PC-3 (cell line): ENCODE results near the gene KCNH1. TPM values are rescaled to one million over a fixed set of nuclear protein-coding genes. Genes with fewer than 3 reads are reported as not detected.

Experiments
- ATAC-seq: fragments of 200-7000 bp; cut with Tn5 transposase; 2 replicates; pipeline ENCODE4 v1.9.1; 2020; ENCODE audit warnings: mild to moderate bottlenecking, moderate library complexity
- BruUV-seq: library from RNA; stranded (reverse); fragments of 400-500 nt; replicated peaks from 2 replicates; lab custom pipeline; 2021; lab: Mats Ljungman, UMichigan
- CTCF ChIA-PET: fragments of 300-600 bp; sonication (Branson Sonifier 250); formaldehyde crosslinking; loops from one replicate; lab custom pipeline; 2022; ENCODE audit warnings: antibody characterized with exemption; lab: Charles Lee
- POLR2A ChIA-PET: fragments of 300-600 bp; sonication (Branson Sonifier 250); formaldehyde crosslinking; loops from one replicate; lab custom pipeline; 2022; ENCODE audit warnings: antibody characterized with exemption; ENCODE audit not compliant: unreplicated experiment; lab: Charles Lee
- DNase-seq: peaks from one replicate; pipeline ENCODE4 v3.0.0-alpha.2; 2015
- H2AFZ ChIP-seq: fragments of 300-600 bp; sonication (generic); 2 replicates; pipeline ENCODE4 v1.6.0; 2016; ENCODE audit warnings: antibody characterized with exemption, low read length
- H3F3A ChIP-seq: fragments of 300-600 bp; sonication (generic); one replicate; pipeline ENCODE4 v1.6.0; 2017; ENCODE audit warnings: antibody characterized with exemption, low read length, control low read depth, mild to moderate bottlenecking; ENCODE audit not compliant: unreplicated experiment
- H3K27ac ChIP-seq: fragments of 300-600 bp; sonication (generic); 2 replicates; pipeline ENCODE4 v1.5.1; 2016; ENCODE audit warnings: mild to moderate bottlenecking, low read length
- H3K27me3 ChIP-seq: fragments of 300-600 bp; sonication (generic); 2 replicates; pipeline ENCODE4 v1.6.1; 2016; ENCODE audit warnings: low read length, mixed read lengths
- H3K36me3 ChIP-seq: fragments of 300-600 bp; sonication (generic); 2 replicates; pipeline ENCODE4 v1.6.1; 2016; ENCODE audit warnings: low read depth, mixed run types, low read length, mixed read lengths
- H3K4me1 ChIP-seq: fragments of 300-600 bp; sonication (generic); 2 replicates; pipeline ENCODE4 v1.5.1; 2016; ENCODE audit warnings: low read length; ENCODE audit not compliant: insufficient read depth
- H3K4me2 ChIP-seq: fragments of 300-600 bp; sonication (generic); 2 replicates; pipeline ENCODE4 v1.6.0; 2016; ENCODE audit warnings: low read length
- H3K4me3 ChIP-seq: fragments of 300-600 bp; sonication (generic); 2 replicates; pipeline ENCODE4 v1.5.1; 2016; ENCODE audit warnings: mild to moderate bottlenecking, low read length, mixed read lengths
- H3K79me2 ChIP-seq: fragments of 300-600 bp; sonication (generic); 2 replicates; pipeline ENCODE4 v1.6.1; 2017; ENCODE audit warnings: low read length, mixed read lengths
- H3K9ac ChIP-seq: fragments of 300-600 bp; sonication (generic); 2 replicates; pipeline ENCODE4 v1.6.0; 2016; ENCODE audit warnings: mild to moderate bottlenecking, low read length
- H3K9me2 ChIP-seq: fragments of 300-600 bp; sonication (generic); replicated peaks from 2 replicates; pipeline ENCODE4 v1.6.1; 2016; ENCODE audit warnings: mixed run types, low read length, mixed read lengths
- H3K9me3 ChIP-seq: fragments of 300-600 bp; sonication (generic); 2 replicates; pipeline ENCODE4 v1.6.1; 2016; ENCODE audit warnings: low read length, mixed read lengths
- H4K20me1 ChIP-seq: fragments of 300-600 bp; sonication (generic); 2 replicates; pipeline ENCODE4 v1.6.1; 2016; ENCODE audit warnings: low read length, mixed read lengths
- EZH2 ChIP-seq: fragments of 300-600 bp; sonication (generic); IDR thresholded peaks from one replicate; pipeline ENCODE4 v1.6.1; 2017; ENCODE audit warnings: antibody characterized with exemption, mild to moderate bottlenecking, low read length; ENCODE audit not compliant: unreplicated experiment
- EZH2phosphoT487 ChIP-seq: fragments of 300-600 bp; sonication (generic); IDR thresholded peaks from 2 replicates; pipeline ENCODE4 v1.6.1; 2018; ENCODE audit warnings: mild to moderate bottlenecking, antibody characterized with exemption, low read length, borderline replicate concordance
- intact Hi-C: fragments of 100-400 bp; cut with micrococcal nuclease; formaldehyde crosslinking; loops from 2 replicates; pipeline ENCODE4 v1.9.0; 2023
- total RNA-seq: library from RNA; depleted of rRNA; stranded (reverse); fragments of >200 nt; gene quantifications from 2 replicates; pipeline ENCODE4 v1.2.3, GENCODE V29; 2014
- TF ChIP-seq, protein P1 (sequence below): fragments of 300-600 bp; sonication (generic); conservative IDR thresholded peaks from 2 replicates; pipeline ENCODE4 v1.5.1; 2017; ENCODE audit warnings: antibody characterized with exemption, low read depth, mild to moderate bottlenecking, low read length

Gene KCNH1
- total RNA-seq, 1 experiment from 2014 or later: not detected

DNA sequence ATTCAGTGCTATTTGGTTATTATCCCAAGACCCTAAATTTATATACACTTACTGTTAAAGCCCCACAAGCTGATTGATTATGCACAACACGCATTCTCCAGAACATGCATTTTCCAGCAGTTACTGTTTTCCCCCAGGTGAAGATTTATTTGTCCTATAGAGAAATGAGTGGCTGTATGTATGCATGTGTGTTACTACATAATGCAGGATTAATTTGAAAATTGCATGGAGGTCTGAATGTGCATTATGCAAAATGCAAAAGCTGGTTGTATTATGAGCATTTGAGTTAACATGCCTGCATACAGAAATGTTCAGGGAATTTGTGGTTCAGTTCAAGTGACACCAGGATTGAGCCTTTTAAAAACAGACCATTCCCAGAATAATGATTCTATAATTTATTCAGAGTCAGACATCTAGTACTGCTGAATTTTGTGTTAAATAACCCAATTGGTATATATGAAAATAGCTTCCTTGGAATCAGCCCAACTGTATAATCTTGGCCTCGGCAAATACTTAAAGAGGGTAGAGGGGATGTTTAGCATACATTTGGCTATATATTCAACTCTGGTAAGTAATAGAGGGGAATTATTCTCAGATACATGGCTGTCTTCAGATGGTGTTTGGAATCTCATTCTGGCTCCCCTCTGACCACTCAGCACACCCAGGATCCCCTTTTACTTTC lies 485.2 kb downstream of the KCNH1 start:
- no peaks in the 10 kb centered on the region for H3K36me3 ChIP-seq
- no peak overlapping the region for H2AFZ ChIP-seq
- no peak for TF ChIP-seq EZH2phosphoT487
- POLR2A ChIA-PET: no interaction called here
- H4K20me1 ChIP-seq: no peaks in the 10 kb centered on the region
- ATAC-seq (no peak), DNase-seq (no peak)
- H3K4me2 ChIP-seq: no peak overlapping the region
- H3K9me3 ChIP-seq: no peaks in the 10 kb centered on the region
- no peaks in the 10 kb centered on the region for H3K79me2 ChIP-seq
- H3K9me2 ChIP-seq: no peaks in the 10 kb centered on the region
- H3K4me1 ChIP-seq: no peaks in the 10 kb centered on the region
- intact Hi-C loops: no loop called here
- no peak overlapping the region for H3K27ac ChIP-seq
- H3K27me3 ChIP-seq: no peaks in the 10 kb centered on the region
- no peaks in the 10 kb centered on the region for H3F3A ChIP-seq
- H3K4me3 ChIP-seq: no peak overlapping the region
- H3K9ac ChIP-seq: no peak overlapping the region
- BruUV-seq: no TSS peak
- CTCF ChIA-PET: no interaction called here

- ChIA-PET POLR2A (no interaction called here), CTCF (no interaction called here)
- DNase-seq: no peak
- Histone ChIP-seq H3K9me2 (no peaks in the 10 kb centered on the region), H3K9me3 (no peaks in the 10 kb centered on the region), H4K20me1 (no peaks in the 10 kb centered on the region), H3K4me1 (no peaks in the 10 kb centered on the region), H3K9ac (no peak overlapping the region), H3K27ac (no peak overlapping the region), H3K27me3 (no peaks in the 10 kb centered on the region), H2AFZ (no peak overlapping the region), H3K4me3 (no peak overlapping the region), H3K79me2 (no peaks in the 10 kb centered on the region), H3F3A (no peaks in the 10 kb centered on the region), H3K4me2 (no peak overlapping the region), H3K36me3 (no peaks in the 10 kb centered on the region)
- ATAC-seq: no peak
- TF ChIP-seq, protein P1, sequence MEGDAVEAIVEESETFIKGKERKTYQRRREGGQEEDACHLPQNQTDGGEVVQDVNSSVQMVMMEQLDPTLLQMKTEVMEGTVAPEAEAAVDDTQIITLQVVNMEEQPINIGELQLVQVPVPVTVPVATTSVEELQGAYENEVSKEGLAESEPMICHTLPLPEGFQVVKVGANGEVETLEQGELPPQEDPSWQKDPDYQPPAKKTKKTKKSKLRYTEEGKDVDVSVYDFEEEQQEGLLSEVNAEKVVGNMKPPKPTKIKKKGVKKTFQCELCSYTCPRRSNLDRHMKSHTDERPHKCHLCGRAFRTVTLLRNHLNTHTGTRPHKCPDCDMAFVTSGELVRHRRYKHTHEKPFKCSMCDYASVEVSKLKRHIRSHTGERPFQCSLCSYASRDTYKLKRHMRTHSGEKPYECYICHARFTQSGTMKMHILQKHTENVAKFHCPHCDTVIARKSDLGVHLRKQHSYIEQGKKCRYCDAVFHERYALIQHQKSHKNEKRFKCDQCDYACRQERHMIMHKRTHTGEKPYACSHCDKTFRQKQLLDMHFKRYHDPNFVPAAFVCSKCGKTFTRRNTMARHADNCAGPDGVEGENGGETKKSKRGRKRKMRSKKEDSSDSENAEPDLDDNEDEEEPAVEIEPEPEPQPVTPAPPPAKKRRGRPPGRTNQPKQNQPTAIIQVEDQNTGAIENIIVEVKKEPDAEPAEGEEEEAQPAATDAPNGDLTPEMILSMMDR: no peak
- TF ChIP-seq EZH2: no peak
- no peak for TF ChIP-seq EZH2phosphoT487
- intact Hi-C loops: no loop called here
- no TSS peak for BruUV-seq
These were observed 486.3 kb downstream of the KCNH1 start for GRCh38 chr1:210647406-210648333.

GRCh38 chr1:210646258-210646616 lies 487.7 kb downstream of the KCNH1 start:
- no peak overlapping the region for H3K9ac ChIP-seq
- ChIA-PET POLR2A (no interaction called here), CTCF (no interaction called here)
- no peak overlapping the region for H3K27ac ChIP-seq
- H3F3A ChIP-seq: no peaks in the 10 kb centered on the region
- H4K20me1 ChIP-seq: no peaks in the 10 kb centered on the region
- no TSS peak for BruUV-seq
- H3K9me3 ChIP-seq: no peaks in the 10 kb centered on the region
- no peaks in the 10 kb centered on the region for H3K36me3 ChIP-seq
- no peak overlapping the region for H3K4me2 ChIP-seq
- no peak overlapping the region for H3K4me3 ChIP-seq
- no peak overlapping the region for H2AFZ ChIP-seq
- no peaks in the 10 kb centered on the region for H3K4me1 ChIP-seq
- ATAC-seq: no peak
- intact Hi-C loops: no loop called here
- no peak for DNase-seq
- TF ChIP-seq EZH2 (no peak), EZH2phosphoT487 (no peak)
- TF ChIP-seq, protein P1: no peak
- H3K27me3 ChIP-seq: no peaks in the 10 kb centered on the region
- H3K79me2 ChIP-seq: no peaks in the 10 kb centered on the region
- H3K9me2 ChIP-seq: no peaks in the 10 kb centered on the region
